HG02610 (cell line): ENCODE data around the gene CDKN2B-AS1.
A peak's percentile ranks its signal among the peaks of the same experiment; 100 is the strongest.

ENCODE experiments used
- ATAC-seq: cut with Tn5 transposase; IDR thresholded peaks from one replicate; pipeline ENCODE4 v1.9.1; 2021; ENCODE audit warnings: mild to moderate bottlenecking, moderate library complexity; ENCODE audit not compliant: unreplicated experiment

Gene CDKN2B-AS1

GRCh38 chr9:22078081-22078480, 83.5 kb downstream of the CDKN2B-AS1 start:
- no peak for ATAC-seq

GRCh38 chr9:22079873-22080341, 85.3 kb downstream of the CDKN2B-AS1 start:
- ATAC-seq = peak; percentile 98

- ATAC-seq = no peak
These were observed 89.9 kb downstream of the CDKN2B-AS1 start for GRCh38 chr9:22084336-22085035.

DNA sequence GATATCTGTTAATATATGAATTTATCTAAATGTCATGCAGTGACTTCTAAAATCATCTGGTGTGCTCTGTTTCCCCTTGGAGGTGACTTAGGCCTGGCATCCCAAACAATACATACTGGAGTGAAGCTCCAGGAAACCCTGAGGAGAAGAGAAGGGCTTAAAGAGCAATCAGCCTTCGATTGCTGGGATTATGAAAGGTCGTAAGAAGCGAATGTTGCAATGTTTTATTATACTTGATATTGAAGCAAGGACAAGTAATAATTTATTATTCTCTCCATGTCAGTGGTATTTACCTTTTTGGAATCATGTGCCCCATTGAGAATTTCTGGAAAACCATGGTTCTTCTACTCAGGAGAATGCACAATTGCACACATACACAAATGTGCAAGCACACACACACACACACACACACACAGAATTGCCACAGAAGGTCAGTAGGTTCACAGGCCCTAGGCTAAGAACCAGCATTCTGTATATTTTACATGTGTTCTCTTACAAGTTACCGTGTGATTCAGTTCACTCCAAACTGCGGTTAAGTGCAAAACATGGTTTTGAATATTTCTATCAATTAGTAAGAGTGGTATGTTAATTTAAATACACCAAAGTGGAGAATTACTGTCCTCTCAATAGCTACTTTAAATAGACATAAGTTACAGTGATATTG, 93.6 kb downstream of the CDKN2B-AS1 start:
- ATAC-seq = no peak

GRCh38 chr9:22088717-22089061, 94.1 kb downstream of the CDKN2B-AS1 start:
- ATAC-seq = no peak

DNA sequence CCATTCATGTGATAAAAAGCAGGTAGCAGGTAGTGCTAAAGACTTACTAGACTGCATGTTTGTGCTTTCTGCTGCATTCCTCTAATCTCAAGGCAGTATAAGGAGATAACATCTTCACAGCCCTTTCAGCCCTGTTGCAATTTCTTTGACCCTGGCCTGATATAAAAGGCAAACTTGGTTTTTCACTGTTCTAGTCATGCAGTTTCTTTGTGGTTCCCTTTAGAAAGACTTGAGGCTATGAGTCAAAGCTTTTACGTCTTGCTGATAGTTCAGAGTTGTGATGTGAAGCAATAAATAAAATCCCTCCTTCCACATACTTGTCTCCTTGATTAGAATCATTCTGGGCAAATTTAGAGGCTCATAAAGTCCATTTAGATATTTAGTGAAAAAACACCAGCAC, 103.1 kb downstream of the CDKN2B-AS1 start:
- ATAC-seq = no peak

- ATAC-seq = no peak
These were observed 104.2 kb downstream of the CDKN2B-AS1 start for GRCh38 chr9:22098643-22099332.

- no peak for ATAC-seq
These were observed 106.0 kb downstream of the CDKN2B-AS1 start for GRCh38 chr9:22100626-22101025.

DNA sequence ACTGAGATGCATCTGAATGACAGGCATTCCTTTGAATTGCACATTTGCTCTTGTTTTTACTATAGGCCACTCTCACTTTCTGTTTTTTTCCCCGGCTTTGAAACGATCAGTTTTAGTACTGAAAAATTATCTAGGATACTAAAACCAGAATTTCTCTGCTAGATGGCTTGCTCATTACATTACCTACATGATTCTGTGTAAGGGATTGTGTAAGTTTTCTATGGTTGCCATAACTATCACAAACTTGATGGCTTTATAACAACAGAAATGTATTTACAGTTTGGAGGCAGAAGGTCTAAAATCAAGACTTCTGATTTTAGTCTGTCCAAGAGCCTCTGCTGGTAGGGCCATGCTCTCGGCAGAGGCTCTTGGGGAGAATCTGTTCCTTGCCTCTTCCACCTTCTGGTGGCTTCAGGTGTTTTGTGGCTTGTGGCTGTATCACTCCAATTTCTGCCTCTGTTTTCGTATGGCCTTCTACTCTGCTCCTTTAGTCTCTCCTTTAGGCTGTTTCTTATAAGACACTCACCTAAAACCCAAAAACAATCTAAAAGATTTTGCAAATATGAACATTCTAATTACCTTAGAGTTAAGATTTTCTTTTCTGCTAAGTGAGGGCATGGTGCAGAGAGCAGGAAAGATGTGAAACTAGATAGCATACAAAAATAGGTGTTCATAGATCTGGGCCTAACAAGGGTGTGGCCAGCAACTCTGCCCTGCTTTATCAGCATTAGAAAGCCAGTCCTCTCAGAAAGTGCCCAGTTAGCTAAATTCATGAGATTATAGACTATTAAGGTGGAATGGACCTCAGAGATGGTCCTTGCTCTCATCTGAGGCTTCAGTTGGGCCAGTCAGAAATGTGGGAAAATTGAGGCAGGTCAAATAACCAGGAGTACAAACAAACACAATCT, 107.8 kb downstream of the CDKN2B-AS1 start:
- ATAC-seq = no peak

DNA sequence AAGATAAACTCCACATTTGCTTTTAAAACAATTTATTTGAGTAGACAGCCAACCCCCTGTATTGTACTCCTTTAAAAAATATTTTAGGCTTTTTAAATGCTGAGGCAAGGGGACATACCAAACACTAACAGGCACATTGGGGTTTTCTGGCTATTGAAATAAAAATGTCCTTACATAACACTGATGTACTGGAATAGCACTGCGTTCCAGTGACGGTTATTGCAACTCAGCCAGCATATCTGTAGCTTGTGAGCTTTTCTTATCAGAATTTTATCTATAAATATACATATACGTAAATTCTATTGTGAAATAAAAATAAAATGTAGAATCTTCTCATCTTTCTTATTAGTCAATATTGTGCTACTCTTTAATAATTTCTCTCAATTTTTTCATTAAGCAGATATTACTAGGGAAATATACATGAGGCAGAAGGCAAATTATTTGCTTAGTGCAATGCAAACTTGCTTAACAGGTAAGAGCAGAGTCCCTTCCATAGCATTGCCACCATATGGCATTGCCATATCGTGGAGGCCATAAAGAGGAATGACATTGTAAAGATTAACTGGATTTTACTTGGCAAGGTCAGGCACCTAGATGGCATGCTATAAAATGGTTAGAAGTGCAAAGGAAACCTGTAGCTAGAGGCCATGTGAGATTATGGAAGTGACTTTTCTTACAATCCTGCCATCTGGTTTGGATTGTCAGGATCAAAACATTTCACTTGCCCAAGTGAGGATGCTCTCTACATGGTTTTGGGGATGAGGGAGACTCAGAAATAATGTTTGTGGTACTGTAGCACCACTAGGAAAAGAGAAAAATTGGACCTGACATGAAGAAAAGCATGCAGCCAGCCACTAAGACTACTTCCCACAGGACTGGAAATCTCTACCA, 109.3 kb downstream of the CDKN2B-AS1 start:
- ATAC-seq = no peak

DNA sequence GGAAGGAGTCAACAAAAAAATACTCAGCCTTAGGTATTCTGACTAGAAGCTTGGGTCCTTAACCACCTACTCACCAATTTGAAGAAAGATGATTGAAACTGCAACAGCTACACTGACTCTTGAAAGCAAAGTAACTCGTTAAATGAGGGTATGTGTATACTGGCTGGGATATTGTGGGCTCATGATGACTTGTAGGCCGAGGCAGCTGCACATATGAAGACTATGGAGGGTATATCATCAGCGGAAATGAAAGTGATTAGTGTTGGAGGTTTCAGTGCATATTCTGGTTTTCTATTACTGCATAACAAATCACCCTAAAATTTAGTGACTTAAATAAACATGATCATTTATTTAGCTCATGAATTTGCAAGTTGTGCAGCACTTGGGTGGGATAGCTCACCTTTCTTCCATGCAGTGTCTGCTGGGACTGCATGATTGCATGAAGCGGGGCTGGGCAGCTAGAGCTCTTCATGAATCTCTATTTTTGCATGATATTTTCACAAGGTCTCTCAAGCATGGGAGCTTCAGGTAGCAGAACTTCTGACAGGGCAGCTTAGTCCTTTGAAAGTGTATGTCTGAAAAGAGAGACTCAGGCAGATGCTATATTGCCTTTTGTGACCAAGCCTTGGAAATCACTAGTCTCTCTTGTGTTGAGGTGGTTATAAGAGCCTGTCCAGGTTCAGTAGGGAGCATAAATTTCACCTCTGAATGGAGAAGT, 110.6 kb downstream of the CDKN2B-AS1 start:
- ATAC-seq = peak; percentile 98

- no peak for ATAC-seq
These were observed 112.8 kb downstream of the CDKN2B-AS1 start for GRCh38 chr9:22107202-22108045.

DNA sequence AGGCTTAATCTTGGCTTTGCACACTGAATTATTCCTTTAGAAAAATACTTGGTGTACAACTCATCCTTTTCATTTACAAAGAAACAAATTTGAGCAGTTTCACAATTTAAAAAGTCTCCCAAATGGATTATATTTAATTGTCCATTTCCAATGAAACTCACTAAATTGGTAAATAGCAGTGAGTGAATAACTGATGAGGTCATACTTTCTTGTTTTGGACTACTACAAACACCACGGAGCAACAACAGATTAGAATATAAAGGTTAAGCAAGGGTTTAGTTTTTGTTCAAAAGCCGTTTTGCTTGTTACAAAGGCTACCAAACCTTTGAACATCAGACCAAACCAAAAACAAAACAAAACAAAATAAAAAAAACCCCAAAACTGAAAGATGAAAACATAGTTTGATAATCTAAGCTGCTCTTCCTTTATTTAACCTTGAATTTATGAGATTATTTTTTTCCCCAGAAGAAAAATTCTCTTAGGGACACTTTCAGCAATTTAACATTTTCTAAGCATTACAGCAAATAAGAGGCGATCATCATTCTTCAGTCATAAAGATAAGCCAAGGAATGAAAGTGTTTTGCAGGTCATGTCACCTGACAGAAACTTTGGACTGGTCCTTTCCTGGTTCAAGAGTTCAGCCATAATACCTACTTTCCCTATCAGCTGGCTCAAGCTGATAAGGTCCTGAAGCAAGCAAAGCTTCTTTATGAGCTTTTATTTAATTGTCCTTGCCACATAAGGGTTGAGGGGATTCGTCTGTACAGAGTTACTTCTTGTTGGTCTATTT, 114.2 kb downstream of the CDKN2B-AS1 start:
- ATAC-seq = no peak

DNA sequence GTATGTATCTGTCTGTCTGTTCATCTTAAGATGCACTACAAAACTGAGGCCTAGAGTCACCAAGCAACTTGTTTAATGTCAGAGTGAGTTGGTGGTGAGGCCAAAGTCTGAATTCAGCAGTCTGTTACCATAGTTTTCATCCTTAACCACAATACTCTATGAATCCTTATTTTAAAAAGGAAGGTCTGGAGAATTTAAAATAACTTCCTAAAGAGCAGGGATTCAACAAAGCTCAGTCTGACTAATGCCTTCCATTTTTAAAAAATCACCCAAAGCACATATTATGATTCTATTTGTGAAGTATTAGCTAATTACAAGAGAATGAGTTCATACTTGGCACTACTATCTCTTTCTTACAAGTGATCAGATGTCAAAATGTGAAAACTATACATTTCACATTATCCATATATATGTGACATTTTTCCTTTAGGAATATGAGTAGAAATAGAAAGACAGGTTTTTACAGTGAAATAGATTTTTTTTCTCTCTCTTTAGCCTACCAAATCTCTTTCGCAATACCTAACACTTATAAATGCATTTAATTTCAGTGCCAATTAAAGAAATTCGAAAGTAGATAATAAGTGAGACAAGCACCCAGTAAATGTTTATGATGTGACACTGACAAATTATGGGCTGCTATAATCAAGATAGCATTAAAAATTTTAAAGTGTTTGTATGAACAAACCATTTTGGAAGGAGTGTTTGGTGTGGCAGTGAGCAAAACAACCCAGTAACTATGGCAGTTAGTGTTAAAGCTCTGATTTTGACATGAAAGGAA, 116.8 kb downstream of the CDKN2B-AS1 start:
- ATAC-seq = no peak

DNA sequence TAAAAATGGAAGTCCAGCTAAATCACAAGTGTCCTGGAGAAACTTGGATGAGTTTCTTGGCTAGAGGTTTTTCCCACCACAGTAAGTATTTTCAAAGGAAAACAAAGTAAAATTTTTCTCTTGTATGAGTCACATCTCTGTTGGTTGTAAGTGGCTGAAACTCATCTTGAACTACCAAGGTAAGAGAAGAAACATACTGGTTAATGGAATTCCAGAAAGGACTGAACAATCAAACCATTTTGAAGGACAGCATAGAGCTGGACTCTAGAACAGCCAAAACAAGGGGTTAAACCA, 117.3 kb downstream of the CDKN2B-AS1 start:
- no peak for ATAC-seq

DNA sequence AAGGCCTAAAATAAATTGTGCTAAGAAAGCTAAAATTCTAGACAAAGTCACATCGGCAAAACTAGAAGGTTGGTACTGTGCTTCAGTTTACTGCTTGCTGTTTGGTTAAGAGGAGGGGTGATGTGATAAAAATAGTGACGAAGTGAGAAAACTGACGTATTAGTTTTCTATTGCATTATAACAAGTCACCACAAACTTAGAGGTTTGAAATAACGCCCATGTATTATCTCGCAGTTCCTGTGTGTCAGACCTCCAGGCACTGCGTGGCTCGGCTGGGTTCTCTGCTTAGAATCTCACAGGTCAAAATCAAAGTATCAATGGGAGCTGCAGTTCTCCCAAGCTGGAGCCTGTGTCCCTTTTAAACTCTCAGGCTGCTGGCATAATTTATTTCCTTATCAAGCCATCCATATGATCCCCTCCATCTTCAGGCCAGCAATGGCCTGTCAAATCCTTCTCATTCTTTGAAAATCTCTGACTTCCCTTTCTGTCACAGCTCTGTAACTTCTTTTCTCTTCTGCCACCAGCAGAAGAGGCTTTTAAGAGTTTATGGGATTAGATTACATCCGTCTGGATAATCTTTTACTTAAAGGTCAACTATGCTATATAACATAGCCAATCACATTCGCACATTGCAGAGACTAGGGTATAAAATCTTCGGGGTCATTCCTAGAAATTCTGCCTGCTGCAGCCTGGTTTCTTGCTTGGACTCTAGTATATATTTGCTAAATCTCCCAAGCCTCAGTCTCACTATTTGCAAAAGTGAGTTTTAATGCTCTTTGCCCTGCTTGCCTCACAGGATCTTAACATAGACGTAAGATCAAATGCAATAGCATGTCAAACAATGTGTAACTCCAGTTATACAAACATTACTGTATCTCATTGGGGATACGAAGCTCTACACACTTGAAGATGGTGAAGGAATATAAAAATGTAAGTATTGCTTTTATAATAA, 118.6 kb downstream of the CDKN2B-AS1 start:
- ATAC-seq = no peak
